Measurements from ENCODE around the gene DUOXA2.

The DUOXA2 gene

GRCh38 chr15:45138814-45139765, 25.0 kb downstream of the DUOXA2 start:
- FAIRE-seq: no peak

- no peak for FAIRE-seq
Measured at GRCh38 chr15:45139770-45140169, 25.6 kb downstream of the DUOXA2 start.

- FAIRE-seq: no peak
Measured at GRCh38 chr15:45140557-45141250, 26.6 kb downstream of the DUOXA2 start.

- FAIRE-seq: no peak
Measured at GRCh38 chr15:45141386-45141785, 27.3 kb downstream of the DUOXA2 start.

GRCh38 chr15:45143056-45143455, 28.9 kb downstream of the DUOXA2 start:
- no peak for FAIRE-seq

- FAIRE-seq: no peak
Measured at GRCh38 chr15:45143946-45144345, 29.8 kb downstream of the DUOXA2 start.

GRCh38 chr15:45144775-45145174, 30.6 kb downstream of the DUOXA2 start:
- no peak for FAIRE-seq

GRCh38 chr15:45146405-45146804, 32.3 kb downstream of the DUOXA2 start:
- FAIRE-seq: no peak

GRCh38 chr15:45147606-45148005, 33.5 kb downstream of the DUOXA2 start:
- FAIRE-seq: no peak

GRCh38 chr15:45148076-45149059, 34.2 kb downstream of the DUOXA2 start:
- FAIRE-seq: no peak

- FAIRE-seq: no peak
Measured at GRCh38 chr15:45149060-45149459, 34.9 kb downstream of the DUOXA2 start.

GRCh38 chr15:45150481-45150880, 36.4 kb downstream of the DUOXA2 start:
- no peak for FAIRE-seq

- FAIRE-seq: no peak
Measured at GRCh38 chr15:45150997-45151396, 36.9 kb downstream of the DUOXA2 start.

GRCh38 chr15:45151998-45152828, 38.1 kb downstream of the DUOXA2 start:
- FAIRE-seq: no peak

GRCh38 chr15:45155739-45156138, 41.6 kb downstream of the DUOXA2 start:
- no peak for FAIRE-seq

- FAIRE-seq: no peak
Measured at GRCh38 chr15:45156744-45157455, 42.8 kb downstream of the DUOXA2 start.

GRCh38 chr15:45157974-45158373, 43.8 kb downstream of the DUOXA2 start:
- FAIRE-seq: no peak

GRCh38 chr15:45161666-45162065, 47.5 kb downstream of the DUOXA2 start:
- FAIRE-seq: no peak

GRCh38 chr15:45162771-45163507, 48.8 kb downstream of the DUOXA2 start:
- FAIRE-seq: no peak

- no peak for FAIRE-seq
Measured at GRCh38 chr15:45163508-45163856, 49.4 kb downstream of the DUOXA2 start.

- no peak for FAIRE-seq
Measured at GRCh38 chr15:45164914-45165313, 50.8 kb downstream of the DUOXA2 start.
